H1 (cell line): ENCODE measurements around the gene TEX36. TPM values are rescaled to one million over a fixed set of nuclear protein-coding genes. Genes with fewer than 3 reads are reported as not detected.

ENCODE experiments used
- CTCF ChIA-PET: fragments of 300-600 bp; sonication (Branson Sonifier 250); formaldehyde crosslinking; loops from one replicate; lab custom pipeline; 2021; ENCODE audit not compliant: partially characterized antibody; lab: Charles Lee
- POLR2A ChIA-PET: fragments of 300-600 bp; sonication (Branson Sonifier 250); formaldehyde crosslinking; loops from one replicate; lab custom pipeline; 2021; ENCODE audit warnings: inconsistent platforms; ENCODE audit not compliant: partially characterized antibody; lab: Charles Lee
- DNase-seq, 2 experiments: peaks; one replicate each; pipeline versions ENCODE4 v3.0.0 to v3.0.0-alpha.2; 2010 to 2022; ENCODE audit warnings: low spot score in 2 of 2, low read depth in 1 of 2, mixed read lengths in 1 of 2
- FAIRE-seq: peaks from 2 replicates; lab custom pipeline; 2011; peaks lifted over from hg19 to GRCh38; lab: Jason Lieb, UNC
- H2AFZ ChIP-seq: 2 replicates; pipeline ENCODE4 v1.8.1; 2012; ENCODE audit warnings: low read length, inconsistent platforms
- H2AK5ac ChIP-seq: 2 replicates; pipeline ENCODE4 v1.6.1; 2013; ENCODE audit warnings: low read depth, low read length
- H2BK120ac ChIP-seq: replicated peaks from 2 replicates; pipeline ENCODE3; 2013; ENCODE audit warnings: low read depth, low read length, inconsistent platforms
- H2BK12ac ChIP-seq: 2 replicates; pipeline ENCODE4 v1.6.1; 2013; ENCODE audit warnings: low read depth, low read length
- H2BK15ac ChIP-seq: 2 replicates; pipeline ENCODE4 v1.6.1; 2013; ENCODE audit warnings: low read length
- H2BK20ac ChIP-seq: 2 replicates; pipeline ENCODE4 v1.6.1; 2013; ENCODE audit warnings: low read length
- H2BK5ac ChIP-seq: 2 replicates; pipeline ENCODE4 v1.6.1; 2013; ENCODE audit warnings: low read depth, low read length
- H3K14ac ChIP-seq: 2 replicates; pipeline ENCODE4 v1.6.1; 2013; ENCODE audit warnings: inconsistent platforms; ENCODE audit not compliant: insufficient read length
- H3K18ac ChIP-seq: 2 replicates; pipeline ENCODE4 v1.6.1; 2013; ENCODE audit warnings: low read length; ENCODE audit errors: extremely low read depth
- H3K23ac ChIP-seq: 2 replicates; pipeline ENCODE4 v1.6.1; 2013; ENCODE audit warnings: inconsistent platforms; ENCODE audit not compliant: insufficient read length
- H3K23me2 ChIP-seq: 2 replicates; pipeline ENCODE4 v1.6.1; 2013; ENCODE audit warnings: low read depth, low read length
- H3K27ac ChIP-seq: 2 replicates; pipeline ENCODE4 v1.6.1; 2011; ENCODE audit warnings: low read depth, low read length, inconsistent platforms
- H3K27me3 ChIP-seq, 4 experiments: replicated peaks in 1 of 4; 1 replicate in 1 of 4; 2 replicates in 3 of 4; pipeline versions ENCODE4 v1.6.1 to v1.8.1; 2011 to 2013; ENCODE audit warnings: low read length in 3 of 4, mild to moderate bottlenecking in 3 of 4, inconsistent platforms in 2 of 4, mixed read lengths in 2 of 4, moderate library complexity in 1 of 4; ENCODE audit not compliant: control insufficient read depth in 3 of 4, insufficient read depth in 3 of 4; ENCODE audit errors: extremely low read depth in 1 of 4
- H3K36me3 ChIP-seq, 4 experiments: 2 replicates each; pipeline versions ENCODE4 v1.6.1 to v1.8.1; 2011 to 2013; ENCODE audit warnings: mild to moderate bottlenecking in 4 of 4, low read length in 3 of 4, moderate library complexity in 2 of 4, control low read depth in 1 of 4, inconsistent platforms in 1 of 4; ENCODE audit not compliant: insufficient read depth in 4 of 4, control insufficient read depth in 2 of 4
- H3K4ac ChIP-seq: replicated peaks from 2 replicates; pipeline ENCODE3; 2013; ENCODE audit warnings: low read length, low read depth, mixed read lengths, inconsistent platforms; ENCODE audit not compliant: insufficient read length
- H3K4me1 ChIP-seq, 4 experiments: replicated peaks in 1 of 4; 1 replicate in 1 of 4; 2 replicates in 3 of 4; pipeline versions ENCODE4 v1.6.1 to v1.8.1; 2011 to 2013; ENCODE audit warnings: low read length in 3 of 4, inconsistent platforms in 2 of 4, mixed read lengths in 1 of 4; ENCODE audit not compliant: insufficient read depth in 4 of 4, control insufficient read depth in 3 of 4
- H3K4me2 ChIP-seq, 2 experiments: 2 replicates each; pipeline versions ENCODE4 v1.6.1 to v1.8.1; 2011 to 2013; ENCODE audit warnings: low read depth in 2 of 2, low read length in 2 of 2, control low read depth in 1 of 2, inconsistent platforms in 1 of 2, mild to moderate bottlenecking in 1 of 2; ENCODE audit not compliant: insufficient read depth in 1 of 2
- H3K4me3 ChIP-seq, 4 experiments: fragments of 200-600, 300-600 bp in 1 of 4; sonication (generic), shearing (Covaris generic), sonication (Bioruptor Twin) in 1 of 4; 2 replicates each; pipeline versions ENCODE4 v1.5.1 to v1.8.1; 2011 to 2016; ENCODE audit warnings: low read length in 4 of 4, low read depth in 3 of 4, control low read depth in 2 of 4, inconsistent platforms in 2 of 4, mild to moderate bottlenecking in 2 of 4, mixed read lengths in 1 of 4, moderate library complexity in 1 of 4; ENCODE audit not compliant: insufficient read depth in 2 of 4; ENCODE audit errors: extremely low read depth in 1 of 4
- H3K56ac ChIP-seq: replicated peaks from 2 replicates; pipeline ENCODE3; 2013; ENCODE audit warnings: low read depth, mild to moderate bottlenecking, mixed read lengths, low read length, inconsistent platforms; ENCODE audit not compliant: insufficient read length
- H3K79me1 ChIP-seq: 2 replicates; pipeline ENCODE4 v1.6.1; 2013; ENCODE audit warnings: low read depth, low read length, control low read depth
- H3K79me2 ChIP-seq, 2 experiments: 2 replicates each; pipeline versions ENCODE4 v1.6.1 to v1.8.1; 2012 to 2013; ENCODE audit warnings: low read length in 2 of 2, mild to moderate bottlenecking in 2 of 2, inconsistent platforms in 1 of 2; ENCODE audit not compliant: insufficient read depth in 2 of 2, control insufficient read depth in 1 of 2
- H3K9ac ChIP-seq, 4 experiments: replicated peaks in 1 of 4; 1 replicate in 1 of 4; 2 replicates in 3 of 4; pipeline versions ENCODE4 v1.6.1 to v1.8.1; 2011 to 2013; ENCODE audit warnings: low read depth in 3 of 4, low read length in 3 of 4, control low read depth in 2 of 4, mild to moderate bottlenecking in 2 of 4, moderate library complexity in 2 of 4, inconsistent platforms in 1 of 4; ENCODE audit errors: extremely low read depth in 1 of 4
- H3K9me3 ChIP-seq, 2 experiments: 2 replicates each; pipeline versions ENCODE4 v1.6.1 to v1.8.1; 2012 to 2013; ENCODE audit warnings: mild to moderate bottlenecking in 2 of 2, moderate library complexity in 2 of 2, control low read depth in 1 of 2, inconsistent platforms in 1 of 2, low read depth in 1 of 2, low read length in 1 of 2, mixed read lengths in 1 of 2; ENCODE audit not compliant: insufficient read depth in 2 of 2
- H4K20me1 ChIP-seq, 2 experiments: replicated peaks in 1 of 2; 2 replicates each; pipeline versions ENCODE3 to v1.8.1; 2011 to 2013; ENCODE audit warnings: inconsistent platforms in 2 of 2, low read length in 2 of 2, mild to moderate bottlenecking in 1 of 2; ENCODE audit not compliant: insufficient read depth in 2 of 2, control insufficient read depth in 1 of 2
- H4K5ac ChIP-seq: 2 replicates; pipeline ENCODE4 v1.6.1; 2013; ENCODE audit warnings: low read length, low read depth, mixed read lengths, inconsistent platforms; ENCODE audit not compliant: insufficient read length
- H4K8ac ChIP-seq: 2 replicates; pipeline ENCODE4 v1.8.0; 2013; ENCODE audit warnings: mild to moderate bottlenecking, moderate library complexity, low read length, inconsistent platforms; ENCODE audit not compliant: insufficient read depth; ENCODE audit errors: extremely low read depth
- H4K91ac ChIP-seq: replicated peaks from 2 replicates; pipeline ENCODE3; 2013; ENCODE audit warnings: low read length, mixed read lengths, inconsistent platforms; ENCODE audit not compliant: insufficient read length
- CHD1 ChIP-seq: IDR thresholded peaks from 2 replicates; pipeline ENCODE4 v1.6.1; 2012; ENCODE audit warnings: low read depth, low read length, improper control_type of control experiment
- EZH2 ChIP-seq: fragments of 200-600 bp; sonication (generic); IDR thresholded peaks from 2 replicates; pipeline ENCODE4 v1.7.1; 2012; ENCODE audit warnings: low read depth, mild to moderate bottlenecking, moderate library complexity, low read length, inconsistent platforms; ENCODE audit not compliant: severe bottlenecking
- HDAC6 ChIP-seq: IDR thresholded peaks from one replicate; pipeline ENCODE4 v1.7.1; 2012; ENCODE audit warnings: low read depth, mild to moderate bottlenecking, inconsistent platforms, low read length, moderate library complexity
- KDM5A ChIP-seq: fragments of 200-600 bp; IDR thresholded peaks from 2 replicates; pipeline ENCODE4 v1.7.1; 2012; ENCODE audit warnings: mild to moderate bottlenecking, low read length, inconsistent platforms, mixed read lengths
- MAFK ChIP-seq: IDR thresholded peaks from 2 replicates; pipeline ENCODE4 v1.6.1; 2012; ENCODE audit warnings: low read depth, mild to moderate bottlenecking, improper control_type of control experiment, low read length
- NRF1 ChIP-seq: IDR thresholded peaks from 2 replicates; pipeline ENCODE4 v1.6.1; 2011; ENCODE audit warnings: mild to moderate bottlenecking, low read depth, low read length, improper control_type of control experiment
- PHF8 ChIP-seq: fragments of 200-600 bp; sonication (generic); conservative IDR thresholded peaks from 2 replicates; pipeline ENCODE4 v1.7.1; 2012; ENCODE audit warnings: low read depth, mild to moderate bottlenecking, inconsistent platforms, low read length, moderate library complexity
- RAD21 ChIP-seq, 2 experiments: IDR thresholded peaks in 1 of 2; conservative IDR thresholded peaks in 1 of 2; 2 replicates each; pipeline ENCODE4 v1.6.1; 2011; ENCODE audit warnings: low read depth in 2 of 2, low read length in 2 of 2, improper control_type of control experiment in 1 of 2, inconsistent platforms in 1 of 2, mild to moderate bottlenecking in 1 of 2, moderate library complexity in 1 of 2
- SP2 ChIP-seq: IDR thresholded peaks from 2 replicates; pipeline ENCODE4 v1.6.1; 2012; ENCODE audit warnings: mild to moderate bottlenecking, low read length, inconsistent platforms
- SP4 ChIP-seq: IDR thresholded peaks from 2 replicates; pipeline ENCODE4 v1.6.1; 2012; ENCODE audit warnings: low read length, inconsistent platforms
- TAF7 ChIP-seq: optimal IDR thresholded peaks from 2 replicates; pipeline ENCODE3; 2011; ENCODE audit warnings: low read depth, mild to moderate bottlenecking, inconsistent platforms, low read length, moderate library complexity, borderline replicate concordance
- WGBS, 2 experiments: shearing (Covaris generic) in 1 of 2; methylation state at CpG; one replicate each; pipeline versions ENCODE4 v1.1.6 to v1.1.7; 2013 to 2015; ENCODE audit warnings: low lambda C conversion rate in 2 of 2, mixed read lengths in 2 of 2, inconsistent platforms in 1 of 2, low coverage in 1 of 2, missing lambda C conversion rate in 1 of 2; ENCODE audit not compliant: insufficient replicate concordance in 2 of 2, insufficient coverage in 1 of 2, insufficient read length in 1 of 2; ENCODE audit errors: extremely low coverage in 1 of 2, missing lambda C conversion rate in 1 of 2; 5-methylcytosine and 5-hydroxymethylcytosine counted together
- polyA plus RNA-seq, 7 experiments: library from polyadenylated mRNA; depleted of rRNA in 3 of 7; stranded (reverse) in 5 of 7; unstranded in 2 of 7; fragments of >200 nt in 5 of 7; fragments of 200-250 nt in 2 of 7; gene quantifications; 1 replicate in 5 of 7; 2 replicates in 1 of 7; 4 replicates in 1 of 7; pipeline versions ENCODE4 v1.2.1 to v1.2.3, GENCODE V29; 2011 to 2013; ENCODE audit warnings: missing spikeins in 2 of 7, mixed read lengths in 2 of 7
- total RNA-seq: library from RNA; stranded (reverse); fragmentation: NEBNext Ultra II Directional; extraction: Animal tissue kit (Norgen Biotek cat#: 25700); gene quantifications from 2 replicates; pipeline ENCODE4 v1.2.1, GENCODE V29; 2021
- TF ChIP-seq, protein P1 (sequence below): IDR thresholded peaks from 2 replicates; pipeline ENCODE4 v1.6.1; 2012; ENCODE audit warnings: inconsistent platforms

The TEX36 gene
- total and polyA plus RNA-seq, 2 of the 8 experiments (the other 6 are each of a cell fraction or from before 2014, with no cell fraction given) = not detected

DNA sequence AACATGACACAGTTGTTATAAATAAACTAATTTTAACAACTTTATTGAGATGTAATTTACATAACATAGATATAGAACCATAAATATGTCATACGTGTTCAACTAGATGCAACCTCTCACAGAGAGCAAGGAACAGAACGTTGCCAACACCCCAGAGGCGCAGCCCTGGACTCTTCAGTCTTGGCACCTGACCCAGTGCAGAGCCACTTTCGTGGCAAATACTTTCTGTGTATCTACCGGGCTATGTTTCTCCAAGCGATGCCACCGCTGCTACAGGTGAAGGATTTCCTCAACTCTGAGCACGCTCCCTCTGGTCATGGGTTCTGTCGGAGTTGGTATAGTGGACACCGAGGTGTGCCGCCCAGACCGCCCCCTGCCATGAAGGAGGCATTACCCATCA is 57.4 kb downstream of the TEX36 start:
- POLR2A ChIA-PET = no interaction called here
- CTCF ChIA-PET = no interaction called here
- Histone ChIP-seq H3K4me2 (no peak overlapping the region), H3K4me3 (no peak overlapping the region), H3K18ac (no peak overlapping the region), H3K79me2 (no peaks in the 10 kb centered on the region), H3K27ac (no peak overlapping the region), H4K8ac (no peak overlapping the region), H3K56ac (no peak overlapping the region), H4K91ac (no peak overlapping the region), H2BK5ac (no peak overlapping the region), H3K23ac (no peak overlapping the region), H3K4me1 (peaks cover 0 to 5% (median 0%) of the 10 kb centered on the region in 4 experiments; a peak in 2 of 7 replicates), H2BK12ac (no peak overlapping the region), H3K79me1 (no peaks in the 10 kb centered on the region), H2BK120ac (no peak overlapping the region), H3K27me3 (no peaks in the 10 kb centered on the region), H4K5ac (no peak overlapping the region), H3K9ac (no peak overlapping the region), H3K36me3 (no peaks in the 10 kb centered on the region), H3K9me3 (0 out of 4 replicates have a peak, but pooled peaks cover 0 to 3% of the 10 kb centered on the region in 2 experiments), H2AFZ (no peak overlapping the region), H3K14ac (no peak overlapping the region), H3K23me2 (no peaks in the 10 kb centered on the region), H2BK15ac (no peak overlapping the region), H3K4ac (no peak overlapping the region), H2BK20ac (no peak overlapping the region), H2AK5ac (no peak overlapping the region), H4K20me1 (no peaks in the 10 kb centered on the region)
- no peak for FAIRE-seq
- TF ChIP-seq, protein P1, sequence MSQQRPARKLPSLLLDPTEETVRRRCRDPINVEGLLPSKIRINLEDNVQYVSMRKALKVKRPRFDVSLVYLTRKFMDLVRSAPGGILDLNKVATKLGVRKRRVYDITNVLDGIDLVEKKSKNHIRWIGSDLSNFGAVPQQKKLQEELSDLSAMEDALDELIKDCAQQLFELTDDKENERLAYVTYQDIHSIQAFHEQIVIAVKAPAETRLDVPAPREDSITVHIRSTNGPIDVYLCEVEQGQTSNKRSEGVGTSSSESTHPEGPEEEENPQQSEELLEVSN = no peak
- no peak for TF ChIP-seq KDM5A
- no peak for TF ChIP-seq RAD21 (IDR thresholded peaks at IDR 0.05 in 1 of 2, conservative IDR thresholded peaks at IDR 0.05 in 1 of 2; ENCODE audit: low read depth in 2 of 2, low read length in 2 of 2)
- no peak for TF ChIP-seq NRF1
- TF ChIP-seq MAFK = no peak
- no peak for TF ChIP-seq TAF7
- no peak for TF ChIP-seq PHF8
- TF ChIP-seq SP4 = no peak
- TF ChIP-seq CHD1 = no peak
- TF ChIP-seq SP2 = no peak
- TF ChIP-seq HDAC6 = no peak
- TF ChIP-seq EZH2 = no peak
- no peak for DNase-seq
- WGBS, 2 experiments = 86% methylated on average over 12 of the region's 12 CpGs; no CpG with 5 or more reads in 1 of the 2 experiments
